A549 (cell line): ENCODE results near the gene PRDM1.

Experiments
- CTCF ChIP-seq: fragments of >200 bp; sonication (Bioruptor Twin); formaldehyde crosslinking; IDR thresholded peaks from 3 replicates; pipeline ENCODE4 v1.5.1; 2016
- EP300 ChIP-seq, 2 experiments: fragments of >200 bp; sonication (Bioruptor Twin); formaldehyde crosslinking; IDR thresholded peaks; 2 replicates in 1 of 2; 3 replicates in 1 of 2; pipeline ENCODE4 v1.6.1; 2016 to 2017
- FOSL2 ChIP-seq, 2 experiments: fragments of 450-650 bp in 1 of 2; fragments of >200 bp in 1 of 2; sonication (Bioruptor Twin) in 1 of 2; formaldehyde crosslinking; IDR thresholded peaks; 2 replicates each; pipeline versions ENCODE4 v1.5.0 to v1.6.1; 2016 to 2020; ENCODE audit warnings: mild to moderate bottlenecking in 1 of 2, moderate library complexity in 1 of 2
- HDAC2 ChIP-seq: fragments of 200-600 bp; sonication (generic); IDR thresholded peaks from 2 replicates; pipeline ENCODE4 v1.6.1; 2016
- POLR2A ChIP-seq: IDR thresholded peaks from 2 replicates; pipeline ENCODE4 v1.6.1; 2012; ENCODE audit warnings: mild to moderate bottlenecking, low read length
- POLR2AphosphoS2 ChIP-seq: conservative IDR thresholded peaks from 2 replicates; pipeline ENCODE4 v1.6.1; 2012; ENCODE audit warnings: low read length, improper control_type of control experiment, inconsistent platforms
- RAD21 ChIP-seq, 2 experiments: fragments of >200 bp in 1 of 2; sonication (Bioruptor Twin) in 1 of 2; formaldehyde crosslinking in 1 of 2; IDR thresholded peaks in 1 of 2; conservative IDR thresholded peaks in 1 of 2; 2 replicates in 1 of 2; 3 replicates in 1 of 2; pipeline ENCODE4 v1.6.1; 2012 to 2018; ENCODE audit warnings: inconsistent platforms in 1 of 2
- RARB ChIP-seq: fragments of 250-450 bp; sonication (Bioruptor Pico); IDR thresholded peaks from 2 replicates; pipeline ENCODE4 v1.8.0; 2021; ENCODE audit warnings: mild to moderate bottlenecking, moderate library complexity
- RCOR1 ChIP-seq: fragments of 150-350 bp; IDR thresholded peaks from 2 replicates; pipeline ENCODE4 v1.6.1; 2014; ENCODE audit warnings: antibody characterized with exemption, low read length, low read depth
- REST ChIP-seq: fragments of 200-600 bp; sonication (generic); IDR thresholded peaks from 2 replicates; pipeline ENCODE4 v1.6.1; 2016; ENCODE audit warnings: antibody characterized with exemption, mild to moderate bottlenecking, moderate library complexity
- SMC3 ChIP-seq: fragments of >200 bp; sonication (Bioruptor Twin); formaldehyde crosslinking; IDR thresholded peaks from 3 replicates; pipeline ENCODE4 v1.6.1; 2018; ENCODE audit warnings: inconsistent platforms

GRCh38 chr6:106119546-106119945, 33.4 kb downstream of the PRDM1 start:
- no peak for TF ChIP-seq CTCF
- no peak for TF ChIP-seq REST
- no peak for TF ChIP-seq POLR2A
- no peak for TF ChIP-seq SMC3
- TF ChIP-seq POLR2AphosphoS2: no peak
- no peak for TF ChIP-seq EP300 (IDR thresholded peaks at IDR 0.05)
- no peak for TF ChIP-seq RARB (CRISPR knock-in tag)
- no peak for TF ChIP-seq RCOR1
- TF ChIP-seq FOSL2 (IDR thresholded peaks at IDR 0.05): no peak
- no peak for TF ChIP-seq FOSL2 (CRISPR knock-in tag; IDR thresholded peaks at IDR 0.05)
- no peak for TF ChIP-seq HDAC2
- no peak for TF ChIP-seq RAD21 (conservative IDR thresholded peaks at IDR 0.05 in 1 of 2, IDR thresholded peaks at IDR 0.05 in 1 of 2)
